GM10266 (cell line): ENCODE measurements around the gene MLLT3.

Source experiments
- DNase-seq: peaks from one replicate; pipeline ENCODE4 v3.0.0; 2012; ENCODE audit errors: extremely low spot score
- TF ChIP-seq, protein P1 (sequence below): IDR thresholded peaks from 2 replicates; pipeline ENCODE4 v1.5.1; 2012; ENCODE audit warnings: mild to moderate bottlenecking, low read depth; ENCODE audit not compliant: control insufficient read depth, insufficient read depth; ENCODE audit errors: missing control alignments

Gene MLLT3

DNA sequence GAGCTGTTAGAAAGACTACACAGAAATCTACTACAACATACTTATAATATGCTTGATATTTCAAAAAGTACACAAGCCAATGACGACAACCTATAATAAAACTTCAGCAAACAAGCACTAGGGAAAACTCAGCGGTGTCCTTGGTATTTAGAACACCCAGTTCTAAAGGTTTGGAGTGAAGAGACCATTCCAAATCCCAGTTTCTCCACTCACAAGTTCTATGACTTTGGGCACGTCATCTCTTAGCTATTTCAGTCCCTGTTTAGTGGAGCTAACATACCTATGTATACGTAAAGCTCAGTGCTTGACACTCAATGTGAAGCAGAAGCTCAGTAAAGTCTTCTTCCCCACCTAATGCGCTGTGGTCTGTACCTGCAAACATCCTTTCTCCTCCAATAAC lies 52.8 kb downstream of the MLLT3 start:
- no peak for DNase-seq
- TF ChIP-seq, protein P1, sequence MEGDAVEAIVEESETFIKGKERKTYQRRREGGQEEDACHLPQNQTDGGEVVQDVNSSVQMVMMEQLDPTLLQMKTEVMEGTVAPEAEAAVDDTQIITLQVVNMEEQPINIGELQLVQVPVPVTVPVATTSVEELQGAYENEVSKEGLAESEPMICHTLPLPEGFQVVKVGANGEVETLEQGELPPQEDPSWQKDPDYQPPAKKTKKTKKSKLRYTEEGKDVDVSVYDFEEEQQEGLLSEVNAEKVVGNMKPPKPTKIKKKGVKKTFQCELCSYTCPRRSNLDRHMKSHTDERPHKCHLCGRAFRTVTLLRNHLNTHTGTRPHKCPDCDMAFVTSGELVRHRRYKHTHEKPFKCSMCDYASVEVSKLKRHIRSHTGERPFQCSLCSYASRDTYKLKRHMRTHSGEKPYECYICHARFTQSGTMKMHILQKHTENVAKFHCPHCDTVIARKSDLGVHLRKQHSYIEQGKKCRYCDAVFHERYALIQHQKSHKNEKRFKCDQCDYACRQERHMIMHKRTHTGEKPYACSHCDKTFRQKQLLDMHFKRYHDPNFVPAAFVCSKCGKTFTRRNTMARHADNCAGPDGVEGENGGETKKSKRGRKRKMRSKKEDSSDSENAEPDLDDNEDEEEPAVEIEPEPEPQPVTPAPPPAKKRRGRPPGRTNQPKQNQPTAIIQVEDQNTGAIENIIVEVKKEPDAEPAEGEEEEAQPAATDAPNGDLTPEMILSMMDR: no peak

- TF ChIP-seq, protein P1: no peak
- DNase-seq: no peak
Observed at GRCh38 chr9:20568400-20568799, 53.9 kb downstream of the MLLT3 start.

DNA sequence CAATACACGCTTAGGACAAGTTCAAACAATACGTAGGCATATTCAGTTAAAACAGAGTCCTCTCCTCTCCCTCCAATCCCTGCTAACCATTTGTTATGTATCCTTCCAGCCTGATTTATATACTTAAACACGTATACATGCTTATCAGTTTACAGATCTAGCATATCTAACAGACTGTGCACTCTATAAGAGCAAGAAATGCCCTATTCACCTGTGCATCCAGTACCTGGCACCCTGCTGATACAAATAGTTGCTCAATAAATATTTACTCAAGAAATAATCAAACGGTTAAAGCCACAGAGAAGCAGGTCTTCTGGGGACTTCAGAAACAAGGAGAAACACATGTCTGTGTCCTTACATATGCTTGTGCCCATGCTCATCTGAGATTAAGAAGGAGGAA lies 55.9 kb downstream of the MLLT3 start:
- no peak for DNase-seq
- TF ChIP-seq, protein P1: no peak

DNA sequence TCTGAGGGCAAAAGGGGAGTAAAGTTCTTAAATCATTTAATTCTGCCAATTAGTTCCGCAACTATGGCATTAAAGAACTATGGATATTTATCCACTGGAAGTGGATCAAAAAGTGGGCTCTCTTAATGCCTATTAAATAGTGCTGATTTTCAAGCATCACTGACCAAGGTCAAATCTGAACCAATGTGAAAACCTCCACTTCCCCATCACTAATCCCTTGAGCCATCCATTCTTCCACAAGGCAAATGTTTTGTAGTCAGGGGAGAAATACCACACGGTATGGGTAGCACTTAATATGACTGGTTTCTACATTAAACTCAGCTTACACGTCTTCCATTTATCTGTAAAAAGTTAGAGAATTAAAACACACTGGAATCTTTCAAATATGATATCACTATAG lies 57.6 kb downstream of the MLLT3 start:
- TF ChIP-seq, protein P1: no peak
- no peak for DNase-seq

DNA sequence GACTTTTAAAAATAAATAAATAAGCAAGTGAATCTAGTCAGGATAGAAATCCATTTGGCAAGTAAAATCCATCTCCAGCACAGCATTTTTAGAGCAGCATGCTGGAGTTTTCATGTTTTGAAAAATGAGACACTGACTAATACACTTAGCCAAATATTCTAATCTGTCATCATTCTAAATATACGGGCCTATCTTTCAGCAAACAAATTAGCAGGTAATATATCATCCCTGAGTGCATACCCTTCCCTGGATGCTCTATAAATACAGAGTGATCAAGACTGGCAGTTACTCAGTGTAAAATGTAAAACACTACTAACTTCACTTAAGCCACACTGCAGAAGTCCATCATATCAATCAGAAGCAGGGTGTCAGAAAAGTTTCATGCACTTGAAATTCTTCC lies 58.4 kb downstream of the MLLT3 start:
- no peak for DNase-seq
- TF ChIP-seq, protein P1: no peak

DNA sequence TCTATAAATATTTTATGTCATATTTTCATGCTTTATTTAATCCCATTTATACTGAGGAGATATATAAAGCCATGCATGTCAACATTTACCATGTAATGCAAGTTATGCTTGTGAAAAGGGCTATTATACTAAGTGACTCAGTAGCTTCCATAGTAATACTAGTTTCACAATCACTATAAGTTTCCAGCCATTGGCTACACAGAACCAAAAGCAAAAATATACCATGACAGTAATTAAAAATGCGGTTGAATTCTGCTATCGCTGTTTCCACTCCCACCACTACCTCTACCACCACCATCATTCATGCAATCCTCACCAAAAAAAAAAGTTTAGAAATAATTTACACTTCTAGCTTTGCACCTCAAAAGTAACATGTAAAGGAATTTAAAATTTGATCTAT lies 60.2 kb downstream of the MLLT3 start:
- TF ChIP-seq, protein P1: no peak
- no peak for DNase-seq

DNA sequence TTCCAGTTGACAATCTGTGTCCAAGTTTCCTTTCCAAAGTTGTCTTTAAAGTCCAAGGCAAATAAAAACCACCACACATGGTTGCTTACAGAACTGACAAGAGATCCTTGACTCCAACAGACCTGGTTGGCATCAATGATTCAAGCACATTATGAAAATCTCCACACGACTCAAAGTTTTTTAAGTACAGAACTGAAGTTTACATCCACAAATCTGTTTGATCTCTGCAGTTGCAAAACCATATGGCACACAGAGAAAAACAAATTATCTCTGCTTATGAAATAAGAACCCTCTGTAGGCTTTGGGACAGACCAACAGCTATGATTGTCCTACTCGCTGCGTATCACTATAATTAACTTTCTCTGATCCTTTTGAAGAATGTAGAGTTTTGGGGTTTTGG lies 60.8 kb downstream of the MLLT3 start:
- TF ChIP-seq, protein P1: no peak
- DNase-seq: no peak
